ENCODE measurements around the gene IRAK3.

- TF ChIP-seq CTCF (IDR thresholded peaks at IDR 0.05) = no peak
- no peak for TF ChIP-seq EP300 (IDR thresholded peaks at IDR 0.05)
Observed at GRCh38 chr12:66244446-66244845, 55.4 kb downstream of the IRAK3 start.

Data from gastroesophageal sphincter (tissue), 3 donors.